Suprapubic skin (tissue), 4 donors: ENCODE measurements around the gene XPO1. TPM values are rescaled to one million over a fixed set of nuclear protein-coding genes. Genes with fewer than 3 reads are reported as not detected.
A peak's percentile ranks its signal among the peaks of the same experiment; 100 is the strongest.

Experiments
- DNase-seq, 2 donors: peaks; one replicate each; pipeline ENCODE4 v3.0.0-alpha.2; 2019; ENCODE audit warnings: low spot score in 2 of 2
- H3K27ac ChIP-seq: fragments of 200-600 bp; sonication (generic); one replicate; pipeline ENCODE4 v1.5.1; 2019
- H3K27me3 ChIP-seq: fragments of 200-600 bp; sonication (generic); one replicate; pipeline ENCODE4 v1.5.1; 2019
- H3K36me3 ChIP-seq: fragments of 200-600 bp; sonication (generic); one replicate; pipeline ENCODE4 v1.5.1; 2019
- H3K4me1 ChIP-seq: fragments of 200-600 bp; sonication (generic); one replicate; pipeline ENCODE4 v1.5.1; 2019
- H3K4me3 ChIP-seq: fragments of 200-600 bp; sonication (generic); one replicate; pipeline ENCODE4 v1.5.1; 2019; ENCODE audit warnings: mild to moderate bottlenecking
- H3K9me3 ChIP-seq: fragments of 200-600 bp; sonication (generic); one replicate; pipeline ENCODE4 v1.5.1; 2019
- EP300 ChIP-seq: sonication (generic); formaldehyde crosslinking; IDR thresholded peaks from one replicate; pipeline ENCODE4 v1.6.1; 2017; ENCODE audit warnings: antibody characterized with exemption
- POLR2A ChIP-seq, 2 donors: fragments of 450-650 bp; IDR thresholded peaks; one replicate each; pipeline ENCODE4 v1.6.1; 2017; ENCODE audit warnings: antibody characterized with exemption in 2 of 2, mild to moderate bottlenecking in 2 of 2, moderate library complexity in 2 of 2
- POLR2AphosphoS5 ChIP-seq, 3 donors: sonication (generic); formaldehyde crosslinking; IDR thresholded peaks; one replicate each; pipeline ENCODE4 v1.6.1; 2017; ENCODE audit warnings: antibody characterized with exemption in 3 of 3
- WGBS: methylation state at CpG from one replicate; pipeline ENCODE4 v1.1.5; 2018; 5-methylcytosine and 5-hydroxymethylcytosine counted together
- total RNA-seq, 4 donors: library from RNA; depleted of rRNA; stranded (reverse); fragments of >200 nt; gene quantifications; one replicate each; pipeline ENCODE4 v1.1.0, GENCODE V29; 2016
- TF ChIP-seq, protein P1 (sequence below), 2 donors: fragments of 200-600 bp in 1 of 2; fragments of 450-650 bp in 1 of 2; sonication (generic) in 1 of 2; IDR thresholded peaks; one replicate each; pipeline ENCODE4 v1.5.1; 2016 to 2019; ENCODE audit warnings: antibody characterized with exemption in 2 of 2, mild to moderate bottlenecking in 1 of 2, moderate library complexity in 1 of 2

Gene XPO1
- total RNA-seq, 4 donors from 2014 or later: 74.3 to 136 (median 82.7) TPM

DNA sequence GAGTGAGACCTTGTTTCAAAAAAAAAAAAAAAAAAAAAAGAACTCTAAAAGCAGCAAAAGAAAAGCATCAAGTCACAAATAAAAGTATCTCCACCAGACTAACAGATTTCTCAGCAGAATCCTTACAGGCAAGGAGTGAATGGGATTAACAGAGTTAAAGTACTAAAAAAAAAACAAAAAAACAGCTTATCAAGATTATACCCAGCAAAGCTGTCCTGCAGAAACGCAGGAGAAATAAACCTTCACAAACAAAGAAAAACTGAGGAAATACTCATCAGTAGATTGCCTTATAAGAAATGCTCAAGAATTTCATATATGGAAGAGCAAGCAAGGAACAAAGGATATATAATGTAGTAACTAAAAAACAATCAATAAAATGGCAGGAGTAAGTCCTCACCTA lies 102.9 kb downstream of the XPO1 start:
- DNase-seq: no peak
- no peaks in the 10 kb centered on the region for H3K27me3 ChIP-seq
- H3K4me1 ChIP-seq: peaks cover 32% of the 10 kb centered on the region
- no peaks in the 10 kb centered on the region for H3K9me3 ChIP-seq
- H3K4me3 ChIP-seq: no peak overlapping the region
- no peaks in the 10 kb centered on the region for H3K36me3 ChIP-seq
- WGBS: 100% methylated on average over 1 of the region's 1 CpG
- no peak overlapping the region for H3K27ac ChIP-seq
- TF ChIP-seq, protein P1, sequence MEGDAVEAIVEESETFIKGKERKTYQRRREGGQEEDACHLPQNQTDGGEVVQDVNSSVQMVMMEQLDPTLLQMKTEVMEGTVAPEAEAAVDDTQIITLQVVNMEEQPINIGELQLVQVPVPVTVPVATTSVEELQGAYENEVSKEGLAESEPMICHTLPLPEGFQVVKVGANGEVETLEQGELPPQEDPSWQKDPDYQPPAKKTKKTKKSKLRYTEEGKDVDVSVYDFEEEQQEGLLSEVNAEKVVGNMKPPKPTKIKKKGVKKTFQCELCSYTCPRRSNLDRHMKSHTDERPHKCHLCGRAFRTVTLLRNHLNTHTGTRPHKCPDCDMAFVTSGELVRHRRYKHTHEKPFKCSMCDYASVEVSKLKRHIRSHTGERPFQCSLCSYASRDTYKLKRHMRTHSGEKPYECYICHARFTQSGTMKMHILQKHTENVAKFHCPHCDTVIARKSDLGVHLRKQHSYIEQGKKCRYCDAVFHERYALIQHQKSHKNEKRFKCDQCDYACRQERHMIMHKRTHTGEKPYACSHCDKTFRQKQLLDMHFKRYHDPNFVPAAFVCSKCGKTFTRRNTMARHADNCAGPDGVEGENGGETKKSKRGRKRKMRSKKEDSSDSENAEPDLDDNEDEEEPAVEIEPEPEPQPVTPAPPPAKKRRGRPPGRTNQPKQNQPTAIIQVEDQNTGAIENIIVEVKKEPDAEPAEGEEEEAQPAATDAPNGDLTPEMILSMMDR (IDR thresholded peaks at IDR 0.05): no peak
- TF ChIP-seq POLR2A (IDR thresholded peaks at IDR 0.05): no peak
- no peak for TF ChIP-seq EP300
- no peak for TF ChIP-seq POLR2AphosphoS5 (IDR thresholded peaks at IDR 0.05)

DNA sequence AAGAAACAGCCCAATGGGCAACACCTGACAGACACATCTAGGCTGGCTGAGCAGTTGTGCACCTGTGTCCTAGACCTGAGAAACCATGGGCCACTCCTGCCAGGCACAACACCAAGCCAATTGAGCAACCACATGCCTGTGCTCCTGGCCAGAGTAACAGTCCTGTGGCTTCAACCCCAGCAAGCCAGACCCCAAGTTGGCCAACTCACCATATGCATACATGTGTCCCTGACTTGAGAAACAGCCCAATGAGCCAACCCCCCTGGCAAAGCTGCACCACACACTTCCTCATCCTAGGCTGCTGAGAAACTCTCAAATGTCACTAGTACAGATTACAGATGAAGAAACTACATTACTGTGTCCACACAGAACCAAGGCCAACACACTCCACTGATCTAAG lies 103.8 kb downstream of the XPO1 start:
- Histone ChIP-seq H3K4me3 (no peak overlapping the region), H3K4me1 (peaks cover 26% of the 10 kb centered on the region), H3K36me3 (no peaks in the 10 kb centered on the region), H3K9me3 (no peaks in the 10 kb centered on the region), H3K27ac (no peak overlapping the region), H3K27me3 (no peaks in the 10 kb centered on the region)
- DNase-seq: peak in 1 of 2 donors; percentile 47
- TF ChIP-seq EP300 (no peak), POLR2A (IDR thresholded peaks at IDR 0.05) (no peak), POLR2AphosphoS5 (IDR thresholded peaks at IDR 0.05) (no peak)
- TF ChIP-seq, protein P1 (IDR thresholded peaks at IDR 0.05): no peak

DNA sequence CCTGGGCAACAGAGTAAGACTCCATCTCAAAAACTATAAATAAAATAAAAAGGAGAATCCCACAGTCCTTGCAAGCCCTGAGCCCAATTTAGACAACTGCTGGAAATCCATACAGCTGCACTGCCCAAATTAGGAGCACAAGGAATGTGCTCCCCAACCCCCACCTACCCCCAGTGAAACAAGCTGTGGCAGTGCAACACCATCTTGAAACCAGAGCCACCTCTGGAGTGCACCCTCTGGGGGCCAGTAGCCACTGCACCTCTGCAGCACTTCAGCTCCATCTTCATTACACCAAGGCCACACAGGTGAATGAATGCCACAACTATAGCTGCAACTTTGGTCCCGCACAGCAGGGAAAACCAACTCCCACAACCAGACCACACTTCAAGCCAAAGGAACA lies 104.5 kb downstream of the XPO1 start:
- Histone ChIP-seq H3K9me3 (no peaks in the 10 kb centered on the region), H3K36me3 (no peaks in the 10 kb centered on the region), H3K27ac (no peak overlapping the region), H3K27me3 (no peaks in the 10 kb centered on the region), H3K4me1 (peaks cover 23% of the 10 kb centered on the region), H3K4me3 (no peak overlapping the region)
- no peak for TF ChIP-seq POLR2AphosphoS5 (IDR thresholded peaks at IDR 0.05)
- TF ChIP-seq EP300: no peak
- TF ChIP-seq POLR2A (IDR thresholded peaks at IDR 0.05): no peak
- TF ChIP-seq, protein P1 (IDR thresholded peaks at IDR 0.05): no peak
- no peak for DNase-seq
- WGBS: no CpG with 5 or more reads among the region's 1 CpG

DNA sequence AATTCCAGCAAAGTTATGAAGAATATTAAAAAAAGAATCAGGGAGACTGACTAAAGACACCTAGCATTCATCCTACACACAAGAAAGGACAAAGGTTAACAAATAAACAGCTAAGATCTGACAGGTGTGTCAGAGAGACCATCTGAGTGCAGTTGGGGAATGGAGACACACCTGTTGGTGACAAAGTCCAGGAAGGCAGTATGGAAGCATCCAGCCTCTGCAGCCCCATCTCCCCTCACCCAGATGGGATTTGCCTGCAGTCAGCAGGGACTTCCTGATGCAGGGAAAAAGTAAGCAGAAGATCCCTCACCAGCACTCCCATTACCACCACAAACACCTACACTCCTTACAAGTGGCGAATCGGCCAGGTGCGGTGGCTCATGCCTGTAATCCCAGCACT lies 105.2 kb downstream of the XPO1 start:
- H3K27ac ChIP-seq: no peak overlapping the region
- H3K27me3 ChIP-seq: no peaks in the 10 kb centered on the region
- H3K9me3 ChIP-seq: no peaks in the 10 kb centered on the region
- TF ChIP-seq POLR2AphosphoS5 (IDR thresholded peaks at IDR 0.05) (no peak), EP300 (no peak), POLR2A (IDR thresholded peaks at IDR 0.05) (no peak)
- TF ChIP-seq, protein P1 (IDR thresholded peaks at IDR 0.05): no peak
- WGBS: 100% methylated on average over 3 of the region's 3 CpGs
- H3K36me3 ChIP-seq: no peaks in the 10 kb centered on the region
- DNase-seq: peak in 1 of 2 donors; percentile 35
- no peak overlapping the region for H3K4me3 ChIP-seq
- peaks cover 23% of the 10 kb centered on the region for H3K4me1 ChIP-seq

DNA sequence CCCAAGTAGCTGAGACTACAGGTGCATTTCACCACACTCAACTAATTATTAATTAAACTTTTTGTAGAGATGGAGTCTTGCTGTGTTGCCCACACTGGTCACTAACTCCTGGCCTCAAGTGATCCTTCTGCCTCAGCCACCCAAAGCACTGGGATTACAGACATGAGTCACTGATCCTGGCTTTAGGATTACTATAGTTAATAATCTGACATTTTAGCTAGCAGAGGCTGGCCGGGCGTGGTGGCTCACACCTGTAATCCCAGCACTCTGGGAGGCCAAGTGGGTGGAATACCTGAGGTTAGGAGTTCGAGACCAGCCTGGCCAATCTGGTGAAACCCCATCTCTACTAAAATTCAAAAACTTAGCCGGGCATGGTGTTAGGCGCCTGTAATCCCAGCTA lies 106.8 kb downstream of the XPO1 start:
- TF ChIP-seq, protein P1 (IDR thresholded peaks at IDR 0.05): no peak
- TF ChIP-seq POLR2AphosphoS5 (IDR thresholded peaks at IDR 0.05): no peak
- TF ChIP-seq POLR2A (IDR thresholded peaks at IDR 0.05): no peak
- no peak for TF ChIP-seq EP300

More for the DNA sequence above, 106.8 kb downstream of the XPO1 start:
- peak in 1 of 2 donors; percentile 50 for DNase-seq
- H3K27ac ChIP-seq: no peak overlapping the region
- 93% methylated on average over 5 of the region's 5 CpGs for WGBS
- H3K4me1 ChIP-seq: peaks cover 27% of the 10 kb centered on the region
- H3K36me3 ChIP-seq: no peaks in the 10 kb centered on the region
- no peaks in the 10 kb centered on the region for H3K27me3 ChIP-seq
- no peak overlapping the region for H3K4me3 ChIP-seq
- H3K9me3 ChIP-seq: no peaks in the 10 kb centered on the region

Other genes starting within 250 kb of the XPO1 start
- 100 to 1,000 TPM in 2 of 4 donors, 10 to 100 TPM in 2; 94.5 to 242 (median 111) TPM for gene USP34, start 67.3 kb downstream of the XPO1 start, total RNA-seq